Small intestine (tissue), 16 donors: ENCODE results near the gene SLC12A9. TPM values are rescaled to one million over a fixed set of nuclear protein-coding genes. Genes with fewer than 3 reads are reported as not detected.
A peak's percentile ranks its signal among the peaks of the same experiment; 100 is the strongest.
"Not testable (repeated sequence)": the region's sequence is repeated elsewhere in the genome, so short reads cannot be mapped to it uniquely, and the experiment has no call there.

Experiments
- DNase-seq, 2 donors: peaks; one replicate each; pipeline versions ENCODE4 v3.0.0 to v3.0.0-alpha.2; 2013
- FAIRE-seq: peaks from 2 replicates; lab custom pipeline; 2012; peaks lifted over from hg19 to GRCh38; lab: Jason Lieb, UNC
- H3K27ac ChIP-seq, 3 donors: one replicate each; pipeline ENCODE4 v1.5.1; 2013; ENCODE audit warnings: low read length in 2 of 3, mild to moderate bottlenecking in 2 of 3, control low read depth in 1 of 3, inconsistent platforms in 1 of 3, low read depth in 1 of 3, moderate library complexity in 1 of 3
- H3K27me3 ChIP-seq, 3 donors: one replicate each; pipeline ENCODE4 v1.6.1; 2013; ENCODE audit warnings: low read length in 3 of 3, inconsistent platforms in 1 of 3; ENCODE audit not compliant: control insufficient read depth in 3 of 3, insufficient read depth in 3 of 3
- H3K36me3 ChIP-seq, 3 donors: one replicate each; pipeline ENCODE4 v1.6.1; 2013; ENCODE audit warnings: low read length in 3 of 3, inconsistent platforms in 1 of 3, low read depth in 1 of 3, mild to moderate bottlenecking in 1 of 3, moderate library complexity in 1 of 3; ENCODE audit not compliant: control insufficient read depth in 3 of 3, insufficient read depth in 2 of 3
- H3K4me1 ChIP-seq, 3 donors: one replicate each; pipeline ENCODE4 v1.6.1; 2013; ENCODE audit warnings: low read length in 2 of 3, inconsistent platforms in 1 of 3, low read depth in 1 of 3, mild to moderate bottlenecking in 1 of 3, moderate library complexity in 1 of 3; ENCODE audit not compliant: control insufficient read depth in 3 of 3, insufficient read depth in 2 of 3
- H3K4me3 ChIP-seq, 3 donors: one replicate each; pipeline ENCODE4 v1.5.1; 2013; ENCODE audit warnings: low read length in 3 of 3, control low read depth in 1 of 3, inconsistent platforms in 1 of 3, low read depth in 1 of 3, mild to moderate bottlenecking in 1 of 3, moderate library complexity in 1 of 3
- H3K9me3 ChIP-seq, 2 donors: one replicate each; pipeline ENCODE4 v1.6.1; 2013; ENCODE audit warnings: low read depth in 1 of 2, low read length in 1 of 2; ENCODE audit not compliant: control insufficient read depth in 2 of 2, insufficient read depth in 1 of 2
- WGBS, 3 donors: extraction: QIAGEN DNeasy Blood & Tissue Kit; methylation state at CpG; one replicate each; pipeline ENCODE4 v1.1.7; 2013; 5-methylcytosine and 5-hydroxymethylcytosine counted together
- long read RNA-seq, 10 donors: transcript quantifications; one replicate each; lab custom pipeline, GENCODE V29; 2026
- polyA plus RNA-seq, 4 donors: library from polyadenylated mRNA; stranded (reverse) in 3 of 4; unstranded in 1 of 4; fragments of 200-250 nt in 3 of 4; fragments of 120-200 nt in 1 of 4; gene quantifications; one replicate each; pipeline versions ENCODE4 v1.2.1 to v1.2.3, GENCODE V29; 2013
- donor health status: healthy with polysubstance abuse.
- donor health status: control.
- donor health status: control.
- donor health status: Bipolar disorder and iron deficiency.
- donor health status: healthy.

SLC12A9 gene
- 10 to 100 TPM; 10.5 to 28.8 (median 19.5) TPM for polyA plus RNA-seq
- long read RNA-seq, donor 1, full-length matches to known transcripts = 4 of 30 reads
- long read RNA-seq, donor 1, partial matches to known transcripts = 26 of 30 reads
- long read RNA-seq, donor 1, other reads (novel, unspliced or antisense) = 0 of 30 reads
- long read RNA-seq, donor 2, partial matches to known transcripts = 0 of 1 reads
- long read RNA-seq, donor 2, other reads (novel, unspliced or antisense) = 0 of 1 reads
- long read RNA-seq, donor 3 = 0 reads
- long read RNA-seq, donor 4 = 0 reads
- long read RNA-seq, donor 5, full-length matches to known transcripts = 1 of 1 reads
- long read RNA-seq, donor 5, partial matches to known transcripts = 0 of 1 reads
- long read RNA-seq, donor 5, other reads (novel, unspliced or antisense) = 0 of 1 reads
- long read RNA-seq, donor 6, full-length matches to known transcripts = 2 of 9 reads
- long read RNA-seq, donor 6, partial matches to known transcripts = 7 of 9 reads
- long read RNA-seq, donor 6, other reads (novel, unspliced or antisense) = 0 of 9 reads
- long read RNA-seq, donor 7, full-length matches to known transcripts = 2 of 2 reads
- long read RNA-seq, donor 7, partial matches to known transcripts = 0 of 2 reads
- long read RNA-seq, donor 7, other reads (novel, unspliced or antisense) = 0 of 2 reads
- long read RNA-seq, donor 8 = 0 reads
- long read RNA-seq, donor 9, full-length matches to known transcripts = 1 of 1 reads
- long read RNA-seq, donor 9, partial matches to known transcripts = 0 of 1 reads
- long read RNA-seq, donor 9, other reads (novel, unspliced or antisense) = 0 of 1 reads
- long read RNA-seq, donor 10, full-length matches to known transcripts = 5 of 11 reads
- long read RNA-seq, donor 10, partial matches to known transcripts = 6 of 11 reads
- long read RNA-seq, donor 10, other reads (novel, unspliced or antisense) = 0 of 11 reads

GRCh38 chr7:100852048-100852872, at the start of gene SLC12A9:
Gene SLC12A9 (plus strand): TSS chr7:100852713. CDS start chr7:100854198, 1,485 bp downstream.
- peaks cover 0 to 24% (median under 1%) of the 10 kb centered on the region in 3 donors for H3K36me3 ChIP-seq
- FAIRE-seq = no peak
- H3K4me1 ChIP-seq = peaks cover 0 to 11% (median 2%) of the 10 kb centered on the region in 3 donors
- no peaks in the 10 kb centered on the region for H3K9me3 ChIP-seq
- 0% methylated on average over 55 to 71 of the region's 71 CpGs for WGBS, 3 donors
- peak within 1 kb of the TSS; percentile 2 to 50 (median 49) for H3K27ac ChIP-seq
- peak; percentile 93 to 96 for DNase-seq
- H3K4me3 ChIP-seq = peak within 1 kb of the TSS; percentile 54 to 71 (median 54)
- H3K27me3 ChIP-seq = no peaks in the 10 kb centered on the region

- H3K4me1 ChIP-seq = peaks cover 2 to 27% (median 4%) of the 10 kb centered on the region in 3 donors
- H3K27me3 ChIP-seq = no peaks in the 10 kb centered on the region
- H3K36me3 ChIP-seq = peaks cover 2 to 55% (median 3%) of the 10 kb centered on the region in 3 donors
- no peak for FAIRE-seq
- no peaks in the 10 kb centered on the region for H3K9me3 ChIP-seq
- DNase-seq = peak; percentile 26 to 32
- H3K27ac ChIP-seq = peak overlapping the region in 2 of 3 donors; percentile 38 to 54
- H3K4me3 ChIP-seq = peak overlapping the region in 1 of 3 donors; percentile 35
- 0 to 49% (median 40%) methylated on average over 3 to 4 of the region's 4 CpGs for WGBS, 3 donors
These were observed 49.6 kb upstream of the SLC12A9 start for GRCh38 chr7:100802951-100803350.

GRCh38 chr7:100803398-100804161, 48.9 kb upstream of the SLC12A9 start:
- FAIRE-seq = no peak
- H3K4me1 ChIP-seq = peaks cover 2 to 27% (median 4%) of the 10 kb centered on the region in 3 donors
- peaks cover 2 to 61% (median 3%) of the 10 kb centered on the region in 3 donors for H3K36me3 ChIP-seq
- no peaks in the 10 kb centered on the region for H3K27me3 ChIP-seq
- WGBS, 3 donors = 10 to 20% (median 18%) methylated on average over 18 to 19 of the region's 19 CpGs
- H3K9me3 ChIP-seq = no peaks in the 10 kb centered on the region
- H3K4me3 ChIP-seq = peak overlapping the region in 1 of 3 donors; percentile 35
- DNase-seq = peak; percentile 77 to 82
- H3K27ac ChIP-seq = peak overlapping the region in 2 of 3 donors; percentile 38 to 45

GRCh38 chr7:100804681-100805431, 47.7 kb upstream of the SLC12A9 start:
- WGBS, 3 donors = 90 to 92% (median 90%) methylated on average over 22 of the region's 22 CpGs
- DNase-seq = no peak
- no peaks in the 10 kb centered on the region for H3K27me3 ChIP-seq
- peaks cover 2 to 73% (median 3%) of the 10 kb centered on the region in 3 donors for H3K36me3 ChIP-seq
- peaks cover 2 to 24% (median 4%) of the 10 kb centered on the region in 3 donors for H3K4me1 ChIP-seq
- no peak for FAIRE-seq
- no peaks in the 10 kb centered on the region for H3K9me3 ChIP-seq
- H3K4me3 ChIP-seq = no peak overlapping the region
- no peak overlapping the region for H3K27ac ChIP-seq

- Histone ChIP-seq H3K27me3 (no peaks in the 10 kb centered on the region), H3K27ac (no peak overlapping the region), H3K4me3 (no peak overlapping the region), H3K4me1 (peaks cover 2 to 24% (median 4%) of the 10 kb centered on the region in 3 donors), H3K36me3 (peaks cover 2 to 81% (median 7%) of the 10 kb centered on the region in 3 donors), H3K9me3 (no peaks in the 10 kb centered on the region)
- WGBS, 3 donors = 87 to 95% (median 87%) methylated on average over 9 of the region's 9 CpGs
- FAIRE-seq = no peak
- no peak for DNase-seq
These were observed 46.2 kb upstream of the SLC12A9 start for GRCh38 chr7:100806276-100806675.

- H3K27ac ChIP-seq, H3K4me3 ChIP-seq, H3K9me3 ChIP-seq, FAIRE-seq, DNase-seq, H3K27me3 ChIP-seq: not testable (repeated sequence)
- Histone ChIP-seq H3K36me3 (peaks cover 2 to 87% (median 9%) of the 10 kb centered on the region in 3 donors), H3K4me1 (peaks cover 2 to 18% (median 4%) of the 10 kb centered on the region in 3 donors)
- WGBS, 3 donors = 94 to 95% (median 94%) methylated on average over 6 of the region's 6 CpGs
These were observed 45.6 kb upstream of the SLC12A9 start for GRCh38 chr7:100806883-100807282.
